Gastroesophageal sphincter (tissue), 4 donors: ENCODE data around the gene RYR2. TPM values are rescaled to one million over a fixed set of nuclear protein-coding genes. Genes with fewer than 3 reads are reported as not detected.
A peak's percentile ranks its signal among the peaks of the same experiment; 100 is the strongest.
"Not testable (repeated sequence)": the region's sequence is repeated elsewhere in the genome, so short reads cannot be mapped to it uniquely, and the experiment has no call there.

Experiments
- ATAC-seq: fragments of 150-250 bp; one replicate; pipeline ENCODE4 v1.9.1; 2016; ENCODE audit warnings: mild to moderate bottlenecking, moderate library complexity
- H3K27ac ChIP-seq, 4 donors: fragments of 200-600 bp; sonication (generic) in 3 of 4; 1 replicate in 3 of 4; 2 replicates in 1 of 4; pipeline ENCODE4 v1.5.1; 2016 to 2019
- H3K27me3 ChIP-seq: fragments of 200-600 bp; sonication (generic); one replicate; pipeline ENCODE4 v1.5.1; 2019
- H3K36me3 ChIP-seq, 2 donors: fragments of 200-600 bp; sonication (generic); one replicate each; pipeline ENCODE4 v1.5.1; 2019; ENCODE audit warnings: control low read depth in 1 of 2
- H3K4me1 ChIP-seq, 3 donors: fragments of 200-600 bp; sonication (generic); 1 replicate in 2 of 3; 2 replicates in 1 of 3; pipeline ENCODE4 v1.5.1; 2016 to 2019; ENCODE audit warnings: control low read depth in 2 of 3
- H3K4me3 ChIP-seq, 2 donors: fragments of 200-600 bp; sonication (generic); one replicate each; pipeline ENCODE4 v1.5.1; 2019; ENCODE audit warnings: mild to moderate bottlenecking in 1 of 2, moderate library complexity in 1 of 2
- H3K9me3 ChIP-seq, 3 donors: fragments of 200-600 bp; sonication (generic); one replicate each; pipeline ENCODE4 v1.5.1; 2017 to 2019; ENCODE audit warnings: control low read depth in 2 of 3
- EP300 ChIP-seq: sonication (generic); formaldehyde crosslinking; IDR thresholded peaks from one replicate; pipeline ENCODE4 v1.6.1; 2017; ENCODE audit warnings: antibody characterized with exemption, mild to moderate bottlenecking
- POLR2A ChIP-seq, 2 donors: fragments of 450-650 bp; IDR thresholded peaks; one replicate each; pipeline ENCODE4 v1.6.1; 2017; ENCODE audit warnings: antibody characterized with exemption in 2 of 2, mild to moderate bottlenecking in 2 of 2, moderate library complexity in 1 of 2
- POLR2AphosphoS5 ChIP-seq: sonication (generic); formaldehyde crosslinking; IDR thresholded peaks from one replicate; pipeline ENCODE4 v1.6.1; 2017; ENCODE audit warnings: antibody characterized with exemption
- WGBS, 2 donors: methylation state at CpG; one replicate each; pipeline ENCODE4 v1.1.5; 2018; ENCODE audit warnings: low coverage in 1 of 2; 5-methylcytosine and 5-hydroxymethylcytosine counted together
- total RNA-seq, 4 donors: library from RNA; depleted of rRNA; stranded (reverse); fragments of >200 nt; gene quantifications; one replicate each; pipeline ENCODE4 v1.1.0, GENCODE V29; 2016
- TF ChIP-seq, protein P1 (sequence below), 4 experiments: fragments of 200-600 bp in 2 of 4; fragments of 450-650 bp in 2 of 4; sonication (generic) in 1 of 4; IDR thresholded peaks; one replicate each; pipeline ENCODE4 v1.5.1; 2017 to 2019; ENCODE audit warnings: antibody characterized with exemption in 4 of 4, mild to moderate bottlenecking in 2 of 4, moderate library complexity in 2 of 4

Gene RYR2
- total RNA-seq, 4 donors from 2014 or later = 27.4 to 78.8 (median 42.7) TPM

DNA sequence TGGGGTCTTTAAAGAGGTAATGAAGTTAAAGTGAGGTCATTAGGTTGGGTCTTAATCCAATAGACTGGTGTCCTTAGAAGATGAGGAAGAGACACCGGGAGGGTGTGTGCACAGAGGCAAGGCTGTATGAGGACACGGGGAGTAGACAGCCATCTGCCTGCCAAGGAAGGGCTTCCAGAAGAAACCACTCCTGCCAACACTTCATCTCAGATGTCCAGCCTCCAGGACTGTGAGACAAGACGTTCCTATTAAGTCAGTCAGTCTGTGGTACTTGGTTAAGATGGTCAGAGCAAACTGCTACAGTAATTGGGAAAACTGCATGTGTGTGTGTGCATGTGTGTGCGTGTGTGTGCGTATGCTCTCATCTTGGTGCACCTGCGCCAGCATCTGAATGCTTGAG lies 77.1 kb downstream of the RYR2 start:
- H3K27me3 ChIP-seq = no peaks in the 10 kb centered on the region
- WGBS, 2 donors = 71 to 74% methylated on average over 5 to 6 of the region's 6 CpGs
- ATAC-seq = no peak
- no peak overlapping the region for H3K4me3 ChIP-seq
- no peak overlapping the region for H3K27ac ChIP-seq
- H3K36me3 ChIP-seq = no peaks in the 10 kb centered on the region
- H3K4me1 ChIP-seq = peaks cover 0 to 18% (median 0%) of the 10 kb centered on the region in 3 donors
- no peak for TF ChIP-seq EP300
- TF ChIP-seq POLR2A (IDR thresholded peaks at IDR 0.05) = no peak
- TF ChIP-seq, protein P1, sequence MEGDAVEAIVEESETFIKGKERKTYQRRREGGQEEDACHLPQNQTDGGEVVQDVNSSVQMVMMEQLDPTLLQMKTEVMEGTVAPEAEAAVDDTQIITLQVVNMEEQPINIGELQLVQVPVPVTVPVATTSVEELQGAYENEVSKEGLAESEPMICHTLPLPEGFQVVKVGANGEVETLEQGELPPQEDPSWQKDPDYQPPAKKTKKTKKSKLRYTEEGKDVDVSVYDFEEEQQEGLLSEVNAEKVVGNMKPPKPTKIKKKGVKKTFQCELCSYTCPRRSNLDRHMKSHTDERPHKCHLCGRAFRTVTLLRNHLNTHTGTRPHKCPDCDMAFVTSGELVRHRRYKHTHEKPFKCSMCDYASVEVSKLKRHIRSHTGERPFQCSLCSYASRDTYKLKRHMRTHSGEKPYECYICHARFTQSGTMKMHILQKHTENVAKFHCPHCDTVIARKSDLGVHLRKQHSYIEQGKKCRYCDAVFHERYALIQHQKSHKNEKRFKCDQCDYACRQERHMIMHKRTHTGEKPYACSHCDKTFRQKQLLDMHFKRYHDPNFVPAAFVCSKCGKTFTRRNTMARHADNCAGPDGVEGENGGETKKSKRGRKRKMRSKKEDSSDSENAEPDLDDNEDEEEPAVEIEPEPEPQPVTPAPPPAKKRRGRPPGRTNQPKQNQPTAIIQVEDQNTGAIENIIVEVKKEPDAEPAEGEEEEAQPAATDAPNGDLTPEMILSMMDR (IDR thresholded peaks at IDR 0.05) = no peak
- TF ChIP-seq POLR2AphosphoS5 = no peak
- no peaks in the 10 kb centered on the region for H3K9me3 ChIP-seq

DNA sequence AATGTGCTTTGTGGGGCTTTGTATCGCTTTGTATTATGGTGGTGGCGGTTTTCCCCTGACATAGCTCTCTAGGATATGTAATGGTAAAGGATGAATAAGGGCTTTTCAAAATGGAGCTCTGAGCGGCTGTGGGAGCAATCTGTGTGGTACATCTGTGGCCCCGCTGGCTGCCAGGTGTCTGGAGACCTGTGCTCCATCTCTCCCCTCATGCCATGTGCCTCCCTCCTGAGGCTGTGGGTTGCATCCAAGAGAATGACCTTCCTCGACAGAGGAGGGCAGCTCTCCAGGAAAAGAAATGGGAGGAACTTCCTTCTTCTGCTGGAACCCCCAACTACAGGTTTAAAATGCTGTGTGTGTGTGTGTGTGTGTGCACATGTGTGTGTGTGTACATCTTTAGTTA lies 78.7 kb downstream of the RYR2 start:
- Histone ChIP-seq H3K4me1 (peaks cover 0 to 18% (median 0%) of the 10 kb centered on the region in 3 donors), H3K4me3 (no peak overlapping the region), H3K27ac (no peak overlapping the region), H3K27me3 (no peaks in the 10 kb centered on the region), H3K36me3 (no peaks in the 10 kb centered on the region), H3K9me3 (no peaks in the 10 kb centered on the region)
- WGBS, 2 donors = 96% methylated on average over 4 of the region's 5 CpGs; no CpG with 5 or more reads in 1 of the 2 donors
- ATAC-seq = no peak
- no peak for TF ChIP-seq POLR2AphosphoS5
- TF ChIP-seq POLR2A (IDR thresholded peaks at IDR 0.05) = no peak
- TF ChIP-seq EP300 = no peak
- TF ChIP-seq, protein P1 (IDR thresholded peaks at IDR 0.05) = no peak

GRCh38 chr1:237124856-237125462 lies 83.0 kb downstream of the RYR2 start:
- peaks cover 0 to 8% (median 0%) of the 10 kb centered on the region in 3 donors for H3K4me1 ChIP-seq
- H3K27me3 ChIP-seq = no peaks in the 10 kb centered on the region
- no peaks in the 10 kb centered on the region for H3K9me3 ChIP-seq
- 70 to 79% methylated on average over 7 to 10 of the region's 10 CpGs for WGBS, 2 donors
- H3K27ac ChIP-seq = no peak overlapping the region
- H3K4me3 ChIP-seq = no peak overlapping the region
- no peaks in the 10 kb centered on the region for H3K36me3 ChIP-seq
- TF ChIP-seq EP300 (no peak), POLR2AphosphoS5 (no peak), POLR2A (IDR thresholded peaks at IDR 0.05) (no peak)
- TF ChIP-seq, protein P1 (IDR thresholded peaks at IDR 0.05) = peak; percentile 17 to 50 (median 38)
- ATAC-seq = no peak

GRCh38 chr1:237126180-237126579 lies 84.2 kb downstream of the RYR2 start:
- WGBS, 2 donors = 89% methylated on average over 1 of the region's 2 CpGs; no CpG with 5 or more reads in 1 of the 2 donors

GRCh38 chr1:237127301-237127700 lies 85.3 kb downstream of the RYR2 start:
- not testable (repeated sequence) for H3K27me3 ChIP-seq, H3K9me3 ChIP-seq, ATAC-seq, H3K4me3 ChIP-seq, H3K36me3 ChIP-seq, H3K4me1 ChIP-seq, H3K27ac ChIP-seq
- no CpG with 5 or more reads among the region's 31 CpGs for WGBS, 2 donors

More at GRCh38 chr1:237126180-237126579, 84.2 kb downstream of the RYR2 start:
- Histone ChIP-seq H3K4me3 (no peak overlapping the region), H3K9me3 (peaks cover 0 to 5% (median 0%) of the 10 kb centered on the region in 3 donors), H3K27me3 (no peaks in the 10 kb centered on the region), H3K4me1 (no peaks in the 10 kb centered on the region), H3K27ac (no peak overlapping the region), H3K36me3 (no peaks in the 10 kb centered on the region)
- no peak for ATAC-seq
- TF ChIP-seq, protein P1 (IDR thresholded peaks at IDR 0.05) = no peak
- no peak for TF ChIP-seq POLR2AphosphoS5
- no peak for TF ChIP-seq EP300
- TF ChIP-seq POLR2A (IDR thresholded peaks at IDR 0.05) = no peak
